HUES6 (cell line): Measurements from ENCODE around the gene RUNX1.

Experiments
- H3K27ac ChIP-seq: 2 replicates; pipeline ENCODE4 v1.7.0; 2013; ENCODE audit warnings: low read depth, mild to moderate bottlenecking, low read length, inconsistent platforms
- H3K27me3 ChIP-seq: 2 replicates; pipeline ENCODE4 v1.6.1; 2013; ENCODE audit warnings: low read length; ENCODE audit not compliant: control insufficient read depth, insufficient read depth
- H3K36me3 ChIP-seq: 2 replicates; pipeline ENCODE4 v1.6.1; 2013; ENCODE audit warnings: low read length; ENCODE audit not compliant: control insufficient read depth, insufficient read depth
- H3K4me1 ChIP-seq: 2 replicates; pipeline ENCODE4 v1.6.1; 2013; ENCODE audit warnings: low read length; ENCODE audit not compliant: control insufficient read depth, insufficient read depth
- H3K4me3 ChIP-seq: 2 replicates; pipeline ENCODE4 v1.5.1; 2013; ENCODE audit warnings: low read depth, low read length
- H3K9ac ChIP-seq: one replicate; pipeline ENCODE4 v1.6.1; 2013; ENCODE audit warnings: mild to moderate bottlenecking, low read length
- H3K9me3 ChIP-seq: 2 replicates; pipeline ENCODE4 v1.6.1; 2013; ENCODE audit warnings: low read depth, low read length; ENCODE audit not compliant: control insufficient read depth, insufficient read depth

RUNX1 gene

DNA sequence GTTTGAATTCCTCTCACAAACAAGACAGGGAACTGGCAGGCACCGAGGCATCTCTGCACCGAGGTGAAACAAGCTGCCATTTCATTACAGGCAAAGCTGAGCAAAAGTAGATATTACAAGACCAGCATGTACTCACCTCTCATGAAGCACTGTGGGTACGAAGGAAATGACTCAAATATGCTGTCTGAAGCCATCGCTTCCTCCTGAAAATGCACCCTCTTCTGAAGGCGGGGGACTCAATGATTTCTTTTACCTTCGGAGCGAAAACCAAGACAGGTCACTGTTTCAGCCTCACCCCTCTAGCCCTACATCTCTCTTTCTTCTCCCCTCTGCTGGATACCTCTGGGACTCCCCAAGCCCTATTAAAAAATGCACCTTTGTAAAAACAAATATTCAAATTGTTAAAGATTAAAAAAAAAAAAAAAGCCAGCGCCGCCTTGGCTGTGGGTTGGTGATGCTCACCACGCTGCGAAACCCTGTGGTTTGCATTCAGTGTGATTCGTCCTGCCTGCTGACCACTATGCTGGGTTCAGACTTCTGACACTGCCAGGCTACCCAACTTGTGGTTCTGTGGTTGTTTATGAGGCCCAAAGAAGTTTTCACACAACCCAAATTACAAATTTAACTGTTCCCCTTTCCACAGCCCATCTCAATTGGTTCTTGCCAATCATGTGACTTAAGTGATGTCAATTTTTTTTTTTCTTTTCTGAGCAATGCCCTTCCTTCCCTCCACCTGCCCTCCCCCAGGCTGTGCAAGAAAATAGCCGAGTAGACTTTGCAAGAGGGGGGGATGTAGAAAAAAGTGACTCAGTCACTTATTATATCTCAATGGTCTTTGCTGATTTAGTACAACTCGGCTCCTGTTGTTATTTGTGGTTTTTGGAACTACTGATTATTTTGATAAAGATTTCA lies at the start of gene RUNX1:
Gene RUNX1, minus strand, starts transcription at position 597 of the 912 bp plus-strand sequence.
- H3K4me1 ChIP-seq = peaks cover 24% of the 10 kb centered on the region
- no peak within 1 kb of the TSS for H3K27ac ChIP-seq
- H3K36me3 ChIP-seq = no peaks in the 10 kb centered on the region
- H3K9ac ChIP-seq = no peak within 1 kb of the TSS
- H3K27me3 ChIP-seq = no peaks in the 10 kb centered on the region
- H3K4me3 ChIP-seq = no peak within 1 kb of the TSS
- H3K9me3 ChIP-seq = peaks cover 10% of the 10 kb centered on the region; the same call in 1 of the 2 replicates

- H3K36me3 ChIP-seq = no peaks in the 10 kb centered on the region
- H3K9ac ChIP-seq = no peak overlapping the region
- no peaks in the 10 kb centered on the region; the same call in 1 of the 2 replicates for H3K27me3 ChIP-seq
- no peak overlapping the region for H3K27ac ChIP-seq
- no peak overlapping the region for H3K4me3 ChIP-seq
- H3K9me3 ChIP-seq = peaks cover 3% of the 10 kb centered on the region; the same call in 1 of the 2 replicates
- H3K4me1 ChIP-seq = no peaks in the 10 kb centered on the region
Measured at GRCh38 chr21:35097525-35097924, 48.4 kb upstream of the RUNX1 start.

DNA sequence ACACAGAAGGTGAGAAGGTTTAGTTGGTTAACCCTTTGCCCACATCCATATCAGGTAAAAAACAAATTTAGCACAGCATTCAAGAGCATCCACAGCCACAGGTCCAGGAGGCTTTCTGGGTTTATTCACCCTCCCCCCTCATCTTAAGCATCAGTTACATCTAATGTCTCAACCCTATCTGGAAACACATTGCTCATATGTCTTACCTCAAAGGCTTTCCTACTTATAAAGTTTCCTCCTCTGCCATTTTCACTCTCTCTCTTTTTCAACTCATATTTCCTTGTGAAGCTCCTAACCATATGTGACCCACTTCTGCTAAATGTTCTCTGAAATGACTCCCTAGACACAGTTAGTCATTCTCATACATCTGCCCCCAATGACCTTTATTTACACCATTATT lies 47.9 kb upstream of the RUNX1 start:
- H3K27ac ChIP-seq = no peak overlapping the region
- H3K4me1 ChIP-seq = no peaks in the 10 kb centered on the region
- no peak overlapping the region for H3K9ac ChIP-seq
- H3K27me3 ChIP-seq = no peaks in the 10 kb centered on the region; the same call in 1 of the 2 replicates
- H3K9me3 ChIP-seq = peaks cover 3% of the 10 kb centered on the region; the same call in 1 of the 2 replicates
- no peak overlapping the region for H3K4me3 ChIP-seq
- H3K36me3 ChIP-seq = no peaks in the 10 kb centered on the region

DNA sequence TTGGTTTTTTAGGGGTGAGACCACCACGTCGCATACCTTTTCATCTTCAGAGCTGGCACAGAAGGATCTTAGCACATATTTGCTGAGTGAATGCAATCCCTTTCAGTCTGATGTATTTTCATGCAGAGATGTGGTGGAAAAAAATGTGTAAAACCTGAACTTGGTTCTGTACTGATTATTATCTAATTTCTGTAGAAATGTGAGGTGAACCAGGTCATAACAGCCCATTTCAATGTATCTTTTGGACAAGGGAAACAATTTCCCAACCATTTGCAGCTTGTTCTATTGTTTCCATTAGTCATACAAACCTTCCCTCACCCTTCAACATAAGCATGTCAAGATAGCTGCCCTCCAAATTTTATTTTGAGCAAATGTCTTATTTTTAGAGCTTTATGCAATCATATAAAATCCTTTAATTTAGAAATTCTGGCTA lies 46.8 kb upstream of the RUNX1 start:
- no peaks in the 10 kb centered on the region for H3K4me1 ChIP-seq
- H3K27ac ChIP-seq = no peak overlapping the region
- H3K9ac ChIP-seq = no peak overlapping the region
- H3K27me3 ChIP-seq = no peaks in the 10 kb centered on the region
- no peaks in the 10 kb centered on the region for H3K36me3 ChIP-seq
- peaks cover 3% of the 10 kb centered on the region; the same call in 1 of the 2 replicates for H3K9me3 ChIP-seq
- no peak overlapping the region for H3K4me3 ChIP-seq

DNA sequence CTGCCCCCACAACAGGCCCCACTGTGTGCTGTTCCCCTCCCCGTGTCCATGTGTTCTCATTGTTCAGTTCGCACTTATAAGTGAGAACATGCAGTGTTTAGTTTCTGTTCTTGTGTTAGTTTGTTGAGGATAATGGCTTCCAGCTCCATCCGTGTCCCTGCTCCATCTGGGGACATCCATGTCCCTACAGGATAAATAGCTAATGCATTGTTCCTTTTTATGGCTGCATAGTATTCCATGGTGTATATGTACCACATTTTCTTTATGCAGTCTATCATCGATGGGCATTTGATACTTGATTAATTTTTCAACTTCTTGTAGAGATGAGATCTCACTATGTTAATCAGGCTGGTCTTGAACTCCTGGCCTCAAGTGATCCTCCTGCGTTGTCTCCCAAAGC lies 44.4 kb upstream of the RUNX1 start:
- H3K4me3 ChIP-seq = no peak overlapping the region
- no peaks in the 10 kb centered on the region for H3K36me3 ChIP-seq
- no peak overlapping the region for H3K9ac ChIP-seq
- peaks cover 3% of the 10 kb centered on the region; the same call in 1 of the 2 replicates for H3K9me3 ChIP-seq
- no peaks in the 10 kb centered on the region for H3K4me1 ChIP-seq
- H3K27me3 ChIP-seq = no peaks in the 10 kb centered on the region
- no peak overlapping the region for H3K27ac ChIP-seq

GRCh38 chr21:35091496-35091895 lies 42.4 kb upstream of the RUNX1 start:
- no peak overlapping the region for H3K4me3 ChIP-seq
- H3K27me3 ChIP-seq = no peaks in the 10 kb centered on the region
- H3K36me3 ChIP-seq = no peaks in the 10 kb centered on the region
- no peaks in the 10 kb centered on the region for H3K4me1 ChIP-seq
- H3K27ac ChIP-seq = no peak overlapping the region
- no peak overlapping the region for H3K9ac ChIP-seq
- H3K9me3 ChIP-seq = peaks cover 3% of the 10 kb centered on the region; the same call in 1 of the 2 replicates

GRCh38 chr21:35090403-35090802 lies 41.3 kb upstream of the RUNX1 start:
- no peak overlapping the region for H3K9ac ChIP-seq
- no peaks in the 10 kb centered on the region for H3K27me3 ChIP-seq
- no peak overlapping the region for H3K27ac ChIP-seq
- peaks cover 3% of the 10 kb centered on the region; the same call in 1 of the 2 replicates for H3K4me1 ChIP-seq
- H3K9me3 ChIP-seq = peaks cover 3% of the 10 kb centered on the region; the same call in 1 of the 2 replicates
- H3K36me3 ChIP-seq = no peaks in the 10 kb centered on the region
- no peak overlapping the region for H3K4me3 ChIP-seq

DNA sequence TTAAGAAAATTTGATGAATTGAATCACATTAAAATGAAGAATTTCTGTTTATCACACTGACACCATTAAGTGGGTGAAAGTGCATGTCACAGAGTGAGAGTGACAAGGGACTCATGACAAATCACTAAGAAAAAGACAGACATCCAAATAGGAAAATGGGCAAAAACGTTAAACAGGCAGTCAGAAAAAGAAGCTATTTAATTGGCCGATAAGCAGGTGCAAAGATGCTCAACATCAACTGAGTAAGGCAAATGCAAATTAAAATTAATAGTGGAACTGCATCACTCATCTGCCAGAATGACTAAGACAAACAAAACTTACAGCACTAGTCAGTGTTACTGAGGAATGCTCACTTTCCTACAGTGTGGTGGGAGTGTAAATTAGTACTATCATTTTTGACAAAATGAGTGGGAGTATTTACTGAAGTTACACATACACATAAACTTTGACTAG lies 39.2 kb upstream of the RUNX1 start:
- H3K9me3 ChIP-seq = peaks cover 8% of the 10 kb centered on the region
- H3K27me3 ChIP-seq = no peaks in the 10 kb centered on the region
- no peak overlapping the region for H3K27ac ChIP-seq
- peaks cover 3% of the 10 kb centered on the region; the same call in 1 of the 2 replicates for H3K4me1 ChIP-seq
- no peaks in the 10 kb centered on the region for H3K36me3 ChIP-seq
- no peak overlapping the region for H3K4me3 ChIP-seq
- H3K9ac ChIP-seq = no peak overlapping the region

DNA sequence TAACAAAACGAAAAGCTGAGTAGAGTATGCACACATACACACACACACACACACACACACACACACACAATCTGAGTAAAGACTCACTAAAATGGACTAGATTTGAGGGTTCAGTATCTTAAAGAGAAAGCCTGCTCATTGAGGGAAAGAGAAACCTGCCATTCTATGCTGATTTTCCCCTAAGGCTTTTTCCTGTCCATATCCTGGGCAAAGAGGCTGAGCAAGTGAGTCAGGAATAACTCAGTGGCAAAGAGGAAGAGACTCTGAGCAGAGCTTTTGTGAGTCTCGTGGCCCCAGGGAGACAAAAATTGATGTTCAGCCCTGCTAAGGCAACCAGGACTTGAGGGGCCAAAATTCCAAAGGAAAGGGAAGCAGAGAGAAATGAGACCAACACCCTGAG lies 37.3 kb upstream of the RUNX1 start:
- H3K27me3 ChIP-seq = no peaks in the 10 kb centered on the region
- H3K9ac ChIP-seq = no peak overlapping the region
- H3K4me3 ChIP-seq = no peak overlapping the region
- H3K27ac ChIP-seq = no peak overlapping the region
- H3K36me3 ChIP-seq = no peaks in the 10 kb centered on the region
- H3K4me1 ChIP-seq = peaks cover 3% of the 10 kb centered on the region; the same call in 1 of the 2 replicates
- H3K9me3 ChIP-seq = peaks cover 10% of the 10 kb centered on the region

DNA sequence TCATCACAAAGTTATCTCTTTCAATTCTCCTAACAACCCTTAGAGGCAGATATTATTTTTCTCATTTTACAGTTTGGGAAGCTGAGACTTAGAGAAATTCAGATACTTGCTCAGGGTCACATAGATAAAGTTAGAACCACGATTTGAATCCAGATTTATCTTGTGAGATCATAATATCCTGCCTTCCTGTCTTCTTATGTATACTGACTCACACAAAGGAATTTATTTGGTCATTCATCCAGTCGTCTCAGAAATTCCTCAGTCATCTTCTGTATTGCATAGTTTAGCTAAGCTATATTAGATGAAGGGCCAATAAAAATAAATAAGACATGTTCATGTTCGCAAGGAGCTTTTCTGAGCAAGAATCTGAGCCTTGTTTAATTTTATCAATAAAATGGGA lies 35.8 kb upstream of the RUNX1 start:
- Histone ChIP-seq H3K9me3 (peaks cover 10% of the 10 kb centered on the region), H3K27me3 (no peaks in the 10 kb centered on the region), H3K36me3 (no peaks in the 10 kb centered on the region), H3K4me1 (peaks cover 3% of the 10 kb centered on the region; the same call in 1 of the 2 replicates), H3K4me3 (no peak overlapping the region), H3K9ac (no peak overlapping the region), H3K27ac (no peak overlapping the region)

DNA sequence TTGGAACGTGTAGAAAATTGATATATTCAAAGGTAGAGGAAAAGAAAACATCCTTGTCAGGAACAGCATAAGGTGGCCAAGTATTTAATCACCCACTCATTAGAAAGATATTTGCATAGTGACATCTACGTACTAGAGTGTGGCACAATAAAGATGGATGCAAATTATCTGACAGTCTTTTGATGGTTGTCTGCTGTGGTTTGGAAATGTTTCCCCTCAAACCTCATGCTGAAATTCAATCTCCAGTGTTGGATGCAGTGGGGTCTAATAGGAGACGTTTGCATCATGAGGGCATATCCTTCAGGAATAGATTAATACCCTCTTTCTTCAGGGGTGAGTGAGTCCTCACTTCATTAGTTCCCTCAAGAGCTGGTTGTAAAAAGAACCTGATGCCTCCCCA lies 34.1 kb upstream of the RUNX1 start:
- Histone ChIP-seq H3K27ac (no peak overlapping the region), H3K9ac (no peak overlapping the region), H3K4me1 (peaks cover 3% of the 10 kb centered on the region; the same call in 1 of the 2 replicates), H3K36me3 (no peaks in the 10 kb centered on the region), H3K27me3 (no peaks in the 10 kb centered on the region), H3K9me3 (peaks cover 10% of the 10 kb centered on the region), H3K4me3 (no peak overlapping the region)
